ENCODE results near the gene RABEPK.

- TF ChIP-seq CTCF (IDR thresholded peaks at IDR 0.05) (no peak), POLR2A (IDR thresholded peaks at IDR 0.05) (no peak)
These were observed 45.9 kb downstream of the RABEPK start for GRCh38 chr9:125246261-125246667.
